ENCODE data around the gene GTF3A.

DNA sequence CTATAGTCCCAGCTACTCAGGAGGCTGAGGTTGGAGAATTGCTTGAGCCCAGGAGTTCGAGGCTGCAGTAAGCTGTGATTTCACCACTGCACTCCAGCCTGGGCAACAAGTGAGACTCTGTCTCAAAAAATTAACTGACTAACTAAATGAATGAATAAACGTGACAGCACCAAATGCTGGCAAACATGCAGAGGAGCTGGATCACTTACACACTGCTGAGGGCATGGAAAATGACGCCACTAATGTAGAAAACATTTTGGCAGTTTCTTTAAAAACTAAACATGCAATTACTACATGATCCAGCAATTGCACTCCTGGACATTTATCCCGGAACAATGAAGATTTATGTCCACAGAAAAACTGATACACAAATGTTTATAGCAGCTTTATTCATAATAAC, 31.3 kb upstream of the GTF3A start:
- TF ChIP-seq, protein P1, sequence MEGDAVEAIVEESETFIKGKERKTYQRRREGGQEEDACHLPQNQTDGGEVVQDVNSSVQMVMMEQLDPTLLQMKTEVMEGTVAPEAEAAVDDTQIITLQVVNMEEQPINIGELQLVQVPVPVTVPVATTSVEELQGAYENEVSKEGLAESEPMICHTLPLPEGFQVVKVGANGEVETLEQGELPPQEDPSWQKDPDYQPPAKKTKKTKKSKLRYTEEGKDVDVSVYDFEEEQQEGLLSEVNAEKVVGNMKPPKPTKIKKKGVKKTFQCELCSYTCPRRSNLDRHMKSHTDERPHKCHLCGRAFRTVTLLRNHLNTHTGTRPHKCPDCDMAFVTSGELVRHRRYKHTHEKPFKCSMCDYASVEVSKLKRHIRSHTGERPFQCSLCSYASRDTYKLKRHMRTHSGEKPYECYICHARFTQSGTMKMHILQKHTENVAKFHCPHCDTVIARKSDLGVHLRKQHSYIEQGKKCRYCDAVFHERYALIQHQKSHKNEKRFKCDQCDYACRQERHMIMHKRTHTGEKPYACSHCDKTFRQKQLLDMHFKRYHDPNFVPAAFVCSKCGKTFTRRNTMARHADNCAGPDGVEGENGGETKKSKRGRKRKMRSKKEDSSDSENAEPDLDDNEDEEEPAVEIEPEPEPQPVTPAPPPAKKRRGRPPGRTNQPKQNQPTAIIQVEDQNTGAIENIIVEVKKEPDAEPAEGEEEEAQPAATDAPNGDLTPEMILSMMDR (IDR thresholded peaks at IDR 0.05; ENCODE audit: borderline replicate concordance, extremely low read depth, low read length, poor library complexity, severe bottlenecking): no peak
- TF ChIP-seq EZH2 (IDR thresholded peaks at IDR 0.05; ENCODE audit: borderline replicate concordance, low read depth, low read length, severe bottlenecking): no peak

Measured in DND-41 (cell line).